HS-27A (cell line): Measurements from ENCODE around the gene PPP2R2C.

Experiments used
- DNase-seq: peaks from one replicate; pipeline ENCODE4 v3.0.0-alpha.2; 2012; ENCODE audit warnings: low read depth, missing footprints

The PPP2R2C gene

DNA sequence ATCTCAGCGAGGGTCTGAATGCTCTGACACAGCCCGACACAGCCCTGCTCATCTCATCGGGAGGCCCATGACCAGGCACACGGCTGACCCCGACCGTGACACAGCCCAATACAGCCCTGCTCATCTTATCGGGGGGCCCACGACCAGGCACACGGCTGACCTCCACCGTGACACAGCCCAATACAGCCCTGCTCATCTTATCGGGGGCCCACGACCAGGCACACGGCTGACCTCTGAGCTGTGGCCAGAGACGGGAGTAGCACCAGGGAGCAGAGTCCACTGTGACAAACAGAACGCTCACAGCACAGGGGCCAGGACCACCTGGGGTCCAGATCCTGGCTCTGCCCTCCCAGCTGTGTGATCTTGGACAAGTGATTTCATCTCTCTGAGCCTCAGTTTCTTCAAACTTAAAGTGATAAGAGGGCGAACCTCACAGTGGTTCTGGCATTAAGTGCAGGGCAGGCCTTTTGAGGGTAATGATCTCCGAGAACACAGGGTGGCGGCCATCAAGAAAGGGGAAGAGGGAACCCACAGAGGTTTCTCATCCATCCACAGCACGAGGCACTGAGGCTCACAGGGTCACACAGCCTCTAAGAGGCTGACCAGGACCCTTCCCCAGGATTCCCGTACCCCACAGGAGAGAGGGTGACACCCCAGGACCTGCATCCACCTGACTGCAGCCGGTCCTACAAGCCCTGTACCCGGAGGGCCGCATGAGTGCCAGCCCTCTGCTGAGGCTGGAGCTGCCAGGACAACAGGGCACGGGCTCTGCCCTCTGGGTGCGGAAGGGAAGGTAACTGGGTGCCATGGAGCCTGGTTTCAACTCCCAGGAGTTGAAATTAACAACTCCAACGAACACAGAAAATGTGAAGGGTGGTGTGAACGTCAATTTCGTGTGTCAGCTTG is 142.7 kb downstream of the PPP2R2C start:
- DNase-seq = no peak

- no peak for DNase-seq
These were observed 143.9 kb downstream of the PPP2R2C start for GRCh38 chr4:6328526-6328925.

DNA sequence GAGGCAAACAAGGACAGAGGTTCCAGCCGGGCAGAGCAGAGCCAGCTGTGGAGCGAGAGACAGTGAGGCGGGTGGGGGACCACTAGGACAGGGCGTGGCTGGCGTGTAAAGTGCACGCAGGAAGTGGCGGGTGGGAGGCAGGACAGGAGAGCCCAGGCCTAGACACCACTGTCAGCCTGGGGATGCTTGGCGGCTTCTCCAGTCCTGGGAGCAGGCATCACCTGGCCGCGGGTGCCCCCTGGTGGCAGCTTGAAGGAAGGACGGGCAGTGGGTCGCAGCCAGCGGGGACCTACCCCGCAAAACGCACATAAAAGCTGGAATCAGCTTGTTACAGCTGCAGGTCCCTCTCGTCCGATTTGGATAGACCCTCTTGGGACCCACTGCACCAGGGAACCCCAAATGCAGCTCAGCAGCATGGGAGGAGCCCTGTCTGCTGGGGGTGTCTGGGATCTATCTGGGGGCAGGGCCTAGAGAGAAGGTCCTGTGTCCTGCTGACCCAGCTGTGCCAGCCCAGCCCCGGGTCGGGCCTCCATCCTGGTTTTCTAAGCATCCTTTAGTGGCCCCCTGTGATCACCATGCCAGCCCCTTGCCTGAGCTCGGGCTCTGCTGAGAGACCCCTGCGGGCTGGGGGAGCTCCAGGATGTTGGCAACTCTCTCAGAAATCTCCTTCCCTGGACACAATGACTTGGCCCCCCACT is 145.0 kb downstream of the PPP2R2C start:
- DNase-seq = no peak

DNA sequence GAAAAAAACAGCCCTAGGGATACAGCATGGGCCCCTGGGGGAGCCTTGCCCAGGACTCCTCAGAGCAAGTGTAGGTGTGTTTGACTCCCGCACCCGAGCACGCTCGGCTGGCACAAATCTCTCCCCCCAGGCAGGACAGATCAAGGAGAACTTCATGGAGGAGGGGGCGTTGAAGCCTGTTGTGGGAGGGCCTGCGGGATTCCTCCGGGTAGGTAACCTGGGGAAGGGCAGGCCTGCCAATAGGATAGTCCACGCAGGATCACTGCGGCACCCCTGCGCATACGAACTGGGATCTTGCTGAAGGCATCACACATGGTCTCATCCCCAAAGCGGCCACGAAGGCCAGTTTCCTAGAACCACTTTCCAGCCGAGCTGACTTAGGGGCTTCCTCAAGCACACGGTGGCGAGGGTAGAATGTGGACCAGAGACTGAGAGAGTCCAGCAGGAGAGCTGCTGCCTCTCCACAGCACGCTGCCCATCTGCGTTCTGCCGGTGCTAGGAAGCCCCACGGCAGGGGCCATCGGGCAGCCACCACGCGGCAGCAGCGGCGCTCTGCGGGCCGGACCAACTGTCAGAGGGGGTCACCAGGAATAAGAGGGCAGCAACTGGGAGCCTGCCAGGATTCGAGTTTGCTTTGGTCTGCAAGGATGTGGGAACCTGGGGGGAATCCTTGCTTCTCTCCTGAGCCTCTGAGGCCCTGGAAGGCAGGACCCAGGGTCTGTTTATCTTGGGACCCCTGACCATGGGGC is 145.9 kb downstream of the PPP2R2C start:
- no peak for DNase-seq

GRCh38 chr4:6325788-6326290 is 146.6 kb downstream of the PPP2R2C start:
- no peak for DNase-seq

GRCh38 chr4:6324999-6325787 is 147.2 kb downstream of the PPP2R2C start:
- no peak for DNase-seq

GRCh38 chr4:6324461-6324998 is 147.9 kb downstream of the PPP2R2C start:
- DNase-seq = no peak

DNA sequence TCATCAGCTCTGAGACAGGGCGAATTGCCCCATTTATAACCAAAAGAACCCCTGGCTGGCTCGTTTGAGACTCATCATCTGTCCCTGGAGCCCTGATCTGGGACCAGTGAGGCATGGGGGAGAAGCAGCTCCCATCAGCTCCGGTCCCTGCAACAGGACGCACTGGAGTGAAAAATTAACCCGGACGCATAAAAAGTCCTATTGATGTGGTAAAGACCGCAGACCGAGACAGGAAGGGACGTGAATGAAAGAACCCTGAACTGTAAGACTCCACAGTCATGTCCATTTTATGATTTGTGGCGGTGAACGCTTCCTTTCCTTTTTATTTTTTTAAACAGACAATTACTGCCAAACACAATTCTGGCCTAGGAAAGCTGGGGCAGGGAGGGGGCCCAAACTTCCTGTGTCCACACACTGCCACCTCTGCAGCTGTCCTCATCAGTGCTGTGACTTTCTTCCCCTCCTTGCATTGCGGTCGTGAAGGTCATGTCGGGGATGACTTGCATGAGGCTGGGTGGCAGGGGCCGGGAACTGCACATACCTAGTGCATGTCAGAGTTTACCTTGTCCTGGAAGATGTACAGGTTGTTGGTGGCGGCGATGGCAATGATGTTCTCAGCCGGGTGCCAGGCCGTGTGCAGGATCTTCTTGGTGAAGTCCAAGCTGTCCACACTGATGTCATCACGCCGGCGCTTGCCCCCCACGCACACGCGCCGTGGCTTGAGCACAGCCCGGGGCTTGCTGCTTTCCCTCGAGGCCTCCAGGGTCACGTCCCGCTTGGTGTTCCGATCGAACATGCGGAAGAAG is 149.4 kb downstream of the PPP2R2C start:
- DNase-seq = no peak

DNA sequence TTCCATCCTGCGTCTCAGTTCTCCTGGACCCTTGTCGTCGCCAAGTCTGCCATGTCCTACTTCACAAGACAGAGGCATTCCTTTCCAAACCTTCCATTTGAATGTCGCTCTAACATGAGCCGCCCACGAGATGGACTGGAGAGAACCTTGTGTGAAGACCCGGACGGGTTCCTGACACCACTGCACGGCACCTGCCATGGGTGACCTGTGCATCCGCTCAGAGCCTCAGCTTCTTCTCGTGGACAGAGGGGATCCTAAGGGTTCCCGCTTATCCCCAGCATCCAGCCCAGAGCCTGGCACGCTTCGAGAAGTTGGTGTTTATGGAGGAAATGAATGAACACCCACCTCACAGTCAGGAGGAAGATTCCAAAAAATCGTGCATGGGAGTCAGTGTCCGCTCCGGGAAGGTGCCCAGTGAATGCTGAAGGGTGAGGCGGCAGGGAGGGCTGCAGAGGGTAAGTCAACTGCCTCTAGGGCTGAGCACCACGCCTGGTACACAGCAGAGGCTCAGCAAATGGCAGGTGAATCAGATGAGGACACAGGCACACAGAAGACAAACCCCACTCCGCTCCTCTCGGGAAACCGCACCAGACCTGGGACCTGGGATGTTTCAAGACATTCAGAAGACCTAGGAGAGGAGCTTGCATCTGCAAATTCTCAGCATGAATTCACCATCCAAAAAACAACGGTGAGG is 150.2 kb downstream of the PPP2R2C start:
- no peak for DNase-seq

DNA sequence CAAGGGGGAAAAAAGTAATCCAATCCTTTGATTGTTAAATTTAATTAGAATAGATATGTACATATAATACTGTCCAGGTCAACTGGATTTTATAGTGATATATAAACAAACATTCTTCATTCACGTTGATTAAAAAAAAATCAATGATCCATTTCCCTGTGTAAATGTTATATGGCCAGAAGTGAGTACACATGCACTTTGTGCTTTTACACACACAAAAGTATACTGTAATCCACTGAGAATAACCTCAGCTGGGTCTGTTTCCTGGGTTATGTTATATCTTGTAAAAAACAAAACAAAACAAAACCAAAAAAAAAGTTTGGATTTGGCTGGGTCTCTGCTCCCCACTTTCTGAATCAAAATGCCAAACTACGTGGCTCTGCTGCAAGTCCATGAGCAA is 151.1 kb downstream of the PPP2R2C start:
- no peak for DNase-seq

DNA sequence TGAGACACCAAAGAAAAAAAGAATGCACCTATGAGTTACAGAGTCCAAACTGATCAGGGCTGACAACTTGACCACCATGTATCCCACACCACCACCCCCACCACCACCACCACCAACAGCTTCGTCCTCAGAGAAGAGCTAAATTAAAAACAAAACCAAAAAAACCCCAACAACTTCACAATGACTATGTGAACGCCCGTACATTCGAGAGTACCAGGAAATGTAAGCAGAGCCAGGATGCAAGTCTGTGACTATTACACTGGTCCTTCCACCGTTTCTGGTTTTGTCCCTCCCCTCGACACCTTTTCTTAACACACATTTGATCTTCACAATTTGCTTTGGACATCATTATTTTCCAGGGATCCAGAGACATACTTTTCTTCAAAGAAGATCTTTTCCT is 151.8 kb downstream of the PPP2R2C start:
- no peak for DNase-seq

GRCh38 chr4:6319530-6320150 is 152.8 kb downstream of the PPP2R2C start:
- DNase-seq = no peak

DNA sequence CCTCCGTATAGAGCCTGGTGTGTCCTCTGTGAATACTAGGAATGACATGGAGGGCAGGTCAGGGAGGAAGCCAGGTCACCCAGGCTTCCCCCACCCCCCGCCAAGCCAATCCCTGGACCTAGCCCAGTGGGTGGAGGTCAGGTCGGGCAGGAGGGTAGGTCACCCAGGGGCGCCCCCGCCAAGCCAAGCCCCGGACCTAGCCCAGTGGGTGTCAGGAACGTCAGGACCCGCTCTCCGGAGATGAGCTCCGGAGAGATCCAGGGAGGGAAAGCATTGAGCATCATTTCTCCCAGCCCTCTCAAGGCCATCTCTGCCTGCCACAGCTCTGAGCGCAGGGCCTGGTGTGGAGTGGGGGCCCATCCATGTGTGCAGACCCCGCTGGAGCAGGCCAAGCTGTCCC is 154.2 kb downstream of the PPP2R2C start:
- no peak for DNase-seq

DNA sequence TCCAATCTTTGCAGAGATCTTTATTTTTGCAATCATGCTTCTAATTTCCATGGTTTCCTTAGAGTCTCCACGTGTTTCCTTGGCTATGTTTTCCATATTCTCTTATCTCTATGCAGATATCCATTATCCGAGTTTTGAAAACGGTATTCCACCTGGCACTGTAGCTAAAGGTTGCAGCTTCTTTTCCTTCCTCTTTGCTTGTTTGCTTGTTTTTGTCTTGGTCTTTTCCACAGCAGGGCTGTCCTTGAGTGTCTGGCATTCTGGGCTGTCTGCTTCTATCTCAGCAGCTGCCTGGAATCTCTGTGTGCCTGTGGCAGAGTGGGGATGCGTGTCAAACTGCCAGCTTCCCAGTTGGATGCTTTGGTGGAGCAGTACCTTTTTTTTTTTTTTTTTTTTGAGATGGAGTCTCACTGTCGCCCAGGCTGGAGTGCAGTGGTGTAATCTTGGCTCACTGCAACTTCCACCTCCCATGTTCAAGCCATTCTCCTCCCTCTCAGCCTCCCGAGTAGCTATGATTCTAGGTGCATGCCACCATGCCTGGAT is 155.9 kb downstream of the PPP2R2C start:
- no peak for DNase-seq

GRCh38 chr4:6313216-6313615 is 159.2 kb downstream of the PPP2R2C start:
- DNase-seq = no peak

DNA sequence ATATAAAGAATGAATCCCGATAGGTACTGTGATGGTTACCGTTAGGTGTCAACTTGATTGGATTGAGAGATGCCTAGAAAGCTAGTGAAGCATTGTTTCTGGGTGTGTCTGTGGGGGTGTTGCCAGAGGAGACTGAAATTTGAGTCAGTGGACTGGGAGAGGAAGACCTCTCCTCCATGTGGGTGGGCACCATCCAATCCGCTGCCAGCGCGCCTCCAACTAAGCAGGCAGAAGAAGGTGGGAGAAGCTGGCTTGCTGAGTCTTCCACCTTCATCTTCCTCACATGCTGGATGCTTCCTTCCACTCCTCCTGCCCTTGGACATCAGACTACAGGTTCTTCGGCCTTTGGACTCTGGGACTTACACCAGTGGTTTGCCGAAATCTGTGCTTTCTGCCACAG is 162.6 kb downstream of the PPP2R2C start:
- DNase-seq = no peak

DNA sequence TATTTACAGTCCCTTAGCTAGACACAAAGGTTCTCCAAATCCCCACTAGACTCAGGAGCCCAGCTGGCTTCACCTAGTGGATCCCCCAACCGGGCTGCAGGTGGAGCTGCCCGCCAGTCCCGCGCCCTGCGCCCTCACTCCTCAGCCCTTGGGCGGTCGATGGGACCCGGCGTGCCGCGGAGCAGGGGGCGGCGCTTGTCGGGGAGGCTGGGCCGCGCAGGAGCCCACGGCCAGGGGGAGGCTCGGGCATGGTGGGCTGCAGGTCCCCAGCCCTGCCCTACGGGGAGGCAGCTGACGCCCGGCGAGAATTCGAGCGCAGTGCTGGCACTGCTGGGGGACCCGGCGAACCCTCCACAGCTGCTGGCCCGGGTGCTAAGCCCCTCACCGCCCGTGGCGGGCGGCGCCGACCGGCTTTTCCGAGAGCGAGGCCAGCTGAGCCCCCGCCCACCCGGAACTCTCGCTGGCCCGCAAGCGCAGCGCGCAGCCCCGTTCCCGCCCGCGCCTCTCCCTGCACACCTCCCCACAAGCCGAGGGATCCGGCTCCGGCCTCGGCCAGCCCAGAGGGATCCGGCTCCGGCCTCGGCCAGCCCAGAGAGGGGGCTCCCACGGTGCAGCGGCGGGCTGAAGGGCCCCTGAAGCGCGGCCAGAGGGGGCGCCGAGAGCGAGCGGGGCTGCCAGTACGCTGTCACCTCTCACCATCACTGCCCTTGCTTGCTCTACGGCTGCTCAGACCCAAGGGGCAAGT is 163.3 kb downstream of the PPP2R2C start:
- no peak for DNase-seq

GRCh38 chr4:6307891-6308290 is 164.5 kb downstream of the PPP2R2C start:
- no peak for DNase-seq
